Hematopoietic multipotent progenitor cell treated with erythropoietin and hydrocortisone succinate and interleukin-3 and kit ligand, for 8 days (in vitro differentiated cells): ENCODE results near the gene MYL6.
A peak's percentile ranks its signal among the peaks of the same experiment; 100 is the strongest.

Source experiments
- DNase-seq: peaks from one replicate; pipeline ENCODE4 v3.0.0-alpha.2; 2015

MYL6 gene

DNA sequence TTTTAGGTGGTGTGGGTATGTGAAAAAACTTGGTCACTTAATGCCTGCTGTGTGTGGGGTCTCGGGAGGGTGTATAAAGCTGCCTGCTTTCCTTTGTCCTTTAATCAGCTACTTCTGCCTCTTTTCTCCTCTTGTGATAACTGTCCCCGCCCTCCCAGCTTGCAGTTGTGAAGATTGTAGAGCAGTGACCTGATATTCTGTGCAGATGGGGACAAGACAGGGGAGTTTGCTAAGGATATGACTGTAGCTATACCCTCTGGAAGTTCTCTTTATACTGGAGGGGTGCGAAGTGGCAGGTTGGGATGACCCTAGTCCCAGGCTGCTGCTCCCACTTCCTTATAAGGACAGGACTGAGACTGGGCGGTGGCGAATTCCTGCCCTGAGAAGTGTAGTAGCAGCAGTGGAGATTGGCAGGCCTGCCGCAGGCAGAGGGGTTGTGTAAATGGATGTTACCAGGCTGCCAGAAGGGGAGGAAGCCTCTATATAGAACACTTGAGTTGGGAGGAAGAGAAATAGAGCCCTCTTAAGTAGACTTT, 835 bp downstream of the MYL6 start:
- peak; percentile 72 for DNase-seq

DNA sequence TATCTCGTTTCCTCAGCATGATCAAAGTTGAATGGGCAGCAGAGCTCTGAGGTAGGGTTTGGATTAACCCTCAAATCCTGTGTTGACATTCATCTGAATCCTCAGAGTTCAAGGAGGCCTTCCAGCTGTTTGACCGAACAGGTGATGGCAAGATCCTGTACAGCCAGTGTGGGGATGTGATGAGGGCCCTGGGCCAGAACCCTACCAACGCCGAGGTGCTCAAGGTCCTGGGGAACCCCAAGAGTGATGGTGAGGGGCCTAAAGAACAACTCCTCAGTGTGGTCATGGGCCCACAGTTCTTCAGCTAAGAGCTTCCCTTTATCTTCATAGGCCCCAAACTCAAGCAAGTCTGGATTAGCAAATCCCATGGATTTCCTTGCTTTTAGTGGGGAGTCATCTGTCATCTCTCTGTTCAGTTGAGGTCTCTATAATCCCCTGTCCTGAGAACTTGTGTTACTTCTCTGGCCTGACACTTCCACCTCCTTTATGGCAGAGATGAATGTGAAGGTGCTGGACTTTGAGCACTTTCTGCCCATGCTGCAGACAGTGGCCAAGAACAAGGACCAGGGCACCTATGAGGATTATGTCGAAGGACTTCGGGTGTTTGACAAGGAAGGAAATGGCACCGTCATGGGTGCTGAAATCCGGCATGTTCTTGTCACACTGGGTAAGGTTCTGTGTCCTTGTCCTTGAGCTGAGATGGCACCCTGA, 1.5 kb downstream of the MYL6 start:
- no peak for DNase-seq

DNA sequence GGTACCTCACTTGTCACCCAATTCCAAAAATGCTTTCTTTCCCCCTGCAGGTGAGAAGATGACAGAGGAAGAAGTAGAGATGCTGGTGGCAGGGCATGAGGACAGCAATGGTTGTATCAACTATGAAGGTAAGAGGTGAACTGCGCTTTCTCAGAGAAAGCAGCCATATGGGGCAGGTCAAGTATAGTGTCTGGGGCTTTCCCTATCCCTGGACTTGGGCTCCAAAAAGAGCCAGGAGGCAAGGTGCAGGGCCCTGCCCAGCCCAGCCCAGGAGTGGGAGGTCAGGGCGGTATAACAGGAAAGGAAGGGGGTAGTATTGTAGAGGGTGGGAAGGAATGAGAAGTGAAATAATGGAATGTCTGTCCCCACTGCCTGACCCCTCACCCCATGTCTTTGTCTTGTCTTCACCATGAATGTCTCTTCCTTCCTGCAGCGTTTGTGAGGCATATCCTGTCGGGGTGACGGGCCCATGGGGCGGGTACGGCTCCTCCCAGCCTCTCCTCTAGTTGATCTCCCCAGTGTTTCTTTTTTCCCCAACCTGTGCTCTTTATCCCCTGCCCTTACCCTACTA, 2.1 kb downstream of the MYL6 start:
- no peak for DNase-seq

DNA sequence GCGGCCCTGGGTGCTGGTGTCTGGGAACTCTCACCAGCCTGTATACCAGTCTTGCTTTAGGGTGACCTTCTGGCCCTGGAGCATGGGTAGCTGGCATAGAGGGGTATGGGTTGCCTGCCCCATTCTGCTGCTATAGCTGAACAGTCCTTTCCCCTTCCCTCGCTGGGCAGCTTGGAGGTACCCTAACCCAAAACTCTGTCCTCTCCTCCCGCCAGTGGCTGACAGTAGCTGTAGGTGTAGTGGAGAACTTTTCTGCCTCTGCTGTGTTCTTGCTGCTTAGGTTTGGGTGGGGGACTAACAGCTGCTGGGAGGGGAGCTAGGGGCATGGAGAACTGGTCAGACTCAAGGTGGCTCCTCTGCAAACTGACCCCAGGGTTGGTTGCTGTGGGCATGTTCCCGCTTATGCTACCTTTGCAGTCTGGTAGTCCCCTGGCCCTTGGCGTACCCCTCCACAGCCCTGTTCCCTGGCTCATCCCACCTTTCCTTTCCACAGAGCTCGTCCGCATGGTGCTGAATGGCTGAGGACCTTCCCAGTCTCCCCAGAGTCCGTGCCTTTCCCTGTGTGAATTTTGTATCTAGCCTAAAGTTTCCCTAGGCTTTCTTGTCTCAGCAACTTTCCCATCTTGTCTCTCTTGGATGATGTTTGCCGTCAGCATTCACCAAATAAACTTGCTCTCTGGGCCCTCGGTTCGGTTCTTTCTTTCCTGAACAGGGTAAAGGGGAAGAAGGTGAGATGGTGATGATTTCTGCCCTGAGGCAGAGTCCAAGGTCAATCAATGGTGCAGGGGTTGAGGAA, 2.9 kb downstream of the MYL6 start:
- no peak for DNase-seq

DNA sequence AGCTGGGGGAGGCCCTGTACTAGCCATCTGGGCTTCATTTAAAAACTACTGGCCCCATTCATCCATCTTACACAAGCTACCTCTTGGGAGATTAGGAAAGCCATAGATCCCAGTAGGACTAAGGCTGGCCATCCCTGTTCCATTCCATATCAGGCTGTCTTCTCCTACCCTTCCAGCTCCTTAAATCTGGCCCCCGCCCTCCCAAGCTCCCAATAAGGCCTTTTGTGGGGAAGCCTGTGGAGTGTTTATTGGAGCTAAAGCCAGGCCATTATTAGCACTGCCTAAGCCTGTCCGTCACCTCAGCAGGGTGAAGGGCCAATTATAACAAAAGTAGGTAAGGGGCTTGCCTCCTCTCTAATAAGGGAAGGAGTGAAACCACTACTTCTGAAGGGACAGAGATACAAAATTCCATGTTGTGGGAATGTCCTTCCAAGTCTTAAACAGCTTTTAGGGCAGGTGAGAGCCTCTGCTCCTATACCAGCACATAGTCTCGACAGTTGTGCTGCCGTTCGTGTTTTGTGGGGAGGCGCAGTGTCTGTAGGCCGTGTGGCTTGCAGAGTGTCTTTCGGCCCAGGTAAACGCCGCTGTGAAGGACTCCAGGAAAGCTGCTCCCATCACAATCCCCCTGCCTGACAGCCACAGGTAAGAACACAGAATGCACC, 3.7 kb downstream of the MYL6 start:
- no peak for DNase-seq

DNA sequence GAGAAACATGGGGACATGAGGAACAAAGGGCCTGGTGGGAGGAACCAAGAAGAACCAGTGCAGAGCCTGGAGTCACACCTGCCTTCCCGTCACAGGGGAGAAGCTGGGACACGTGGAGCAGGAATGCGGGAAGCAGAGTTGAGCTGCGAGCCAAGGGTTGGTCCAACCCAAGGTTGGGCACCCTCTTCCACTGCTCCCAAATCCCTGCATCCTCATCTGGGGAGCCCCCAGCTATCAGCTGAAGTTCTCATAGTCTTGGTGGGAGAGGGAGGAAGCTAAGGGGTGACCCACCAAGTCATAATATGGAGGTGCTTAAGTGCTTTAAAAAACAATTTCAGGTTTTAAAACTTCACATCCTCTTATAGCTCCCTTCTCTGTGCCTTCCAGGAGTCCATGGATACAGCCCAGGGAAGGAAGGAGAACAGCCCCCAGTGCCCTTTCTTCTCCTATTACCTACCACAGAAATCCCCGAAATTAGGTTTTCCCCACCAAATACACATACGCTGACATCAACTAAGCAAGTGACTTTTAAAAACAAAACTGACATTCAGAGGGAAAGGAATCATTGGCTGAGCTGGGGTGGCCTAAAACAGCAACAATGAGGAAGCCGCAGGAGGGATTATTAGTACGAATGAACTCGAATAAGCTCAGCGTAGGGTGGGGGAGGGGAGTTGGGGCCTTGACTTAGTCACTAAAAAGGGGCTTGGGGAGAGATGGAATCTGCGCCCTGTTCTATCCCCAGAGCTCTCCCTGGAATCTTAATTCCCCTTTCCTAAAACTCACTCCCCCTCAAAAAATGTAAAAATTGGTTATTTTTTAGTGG, 4.5 kb downstream of the MYL6 start:
- DNase-seq, result no peak

DNA sequence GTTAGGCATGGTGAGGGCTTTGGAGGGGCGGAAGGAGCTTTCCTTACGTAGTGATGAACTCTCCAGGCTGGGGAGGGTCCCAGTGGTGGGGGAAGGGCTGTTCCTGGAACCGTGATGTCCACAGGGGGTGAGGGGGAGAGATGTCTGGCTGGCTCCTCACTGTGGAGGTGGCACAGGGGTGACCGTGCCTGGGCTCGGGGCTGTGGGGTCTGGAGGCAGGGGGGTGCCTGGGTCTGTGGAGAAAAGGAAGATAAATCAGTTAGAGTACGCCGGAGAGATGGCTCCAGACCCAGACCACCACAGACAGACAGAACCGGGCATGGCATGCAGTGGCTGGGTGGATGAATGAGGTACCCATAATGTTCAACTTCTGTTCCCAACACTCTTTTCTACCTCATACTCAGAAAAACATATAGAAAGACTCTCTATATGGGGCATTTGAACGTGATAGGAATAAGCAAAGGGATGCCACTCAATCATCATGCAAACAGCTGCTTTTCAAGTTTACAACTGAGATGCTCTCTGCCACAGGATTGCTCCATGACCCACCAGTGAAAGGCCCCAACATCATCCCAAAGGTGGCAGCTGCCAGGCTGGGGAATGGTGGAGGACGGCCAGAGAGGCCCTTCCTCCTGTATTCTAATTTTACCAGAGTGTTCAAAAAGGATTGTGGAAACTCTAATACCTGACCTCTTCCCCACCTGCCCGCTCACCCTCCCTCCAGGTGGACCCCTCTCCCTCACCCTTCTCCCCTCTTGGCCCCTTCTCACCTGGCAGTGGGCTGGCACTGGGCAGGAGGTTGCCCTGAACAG, 5.6 kb downstream of the MYL6 start:
- no peak for DNase-seq

DNA sequence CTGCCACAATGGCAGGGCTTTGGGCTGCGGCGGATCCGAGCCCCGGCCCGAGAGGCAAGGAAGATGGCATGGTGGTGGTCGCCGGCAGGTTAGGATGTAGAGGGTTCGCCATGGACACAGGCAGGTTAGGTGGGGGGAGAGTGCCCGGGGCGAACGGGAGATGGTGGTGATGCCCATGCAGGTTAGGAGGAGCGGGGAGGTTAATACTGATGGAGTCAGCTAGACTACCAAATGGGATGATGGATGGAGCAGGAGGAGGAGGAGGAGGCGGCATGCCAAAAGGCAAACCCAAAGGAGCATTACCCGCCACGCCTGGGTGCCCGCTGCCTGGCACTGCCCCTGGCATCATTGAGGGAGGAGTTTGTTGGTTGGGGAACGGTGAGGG, 6.2 kb downstream of the MYL6 start:
- DNase-seq, result no peak

DNA sequence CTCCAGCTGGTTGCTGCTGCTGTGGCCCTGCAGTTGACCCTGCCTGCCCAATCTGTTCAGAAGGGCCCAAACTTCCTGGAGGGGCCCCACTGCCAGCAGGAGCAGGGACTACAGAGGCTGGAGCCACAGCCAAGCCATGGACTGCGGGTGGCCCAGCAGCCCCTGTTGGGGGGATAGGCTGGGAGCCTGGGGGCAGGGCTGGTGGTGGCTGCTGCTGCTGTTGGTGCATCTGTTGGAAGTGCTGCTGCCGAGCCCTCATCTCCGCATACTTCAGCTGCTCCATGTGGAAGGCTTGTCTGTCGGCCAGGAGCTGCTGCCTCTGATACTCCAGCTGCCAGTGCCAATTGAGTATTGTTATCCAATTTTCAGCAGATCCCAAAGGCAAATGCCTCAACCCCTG, 7.2 kb downstream of the MYL6 start:
- no peak for DNase-seq

DNA sequence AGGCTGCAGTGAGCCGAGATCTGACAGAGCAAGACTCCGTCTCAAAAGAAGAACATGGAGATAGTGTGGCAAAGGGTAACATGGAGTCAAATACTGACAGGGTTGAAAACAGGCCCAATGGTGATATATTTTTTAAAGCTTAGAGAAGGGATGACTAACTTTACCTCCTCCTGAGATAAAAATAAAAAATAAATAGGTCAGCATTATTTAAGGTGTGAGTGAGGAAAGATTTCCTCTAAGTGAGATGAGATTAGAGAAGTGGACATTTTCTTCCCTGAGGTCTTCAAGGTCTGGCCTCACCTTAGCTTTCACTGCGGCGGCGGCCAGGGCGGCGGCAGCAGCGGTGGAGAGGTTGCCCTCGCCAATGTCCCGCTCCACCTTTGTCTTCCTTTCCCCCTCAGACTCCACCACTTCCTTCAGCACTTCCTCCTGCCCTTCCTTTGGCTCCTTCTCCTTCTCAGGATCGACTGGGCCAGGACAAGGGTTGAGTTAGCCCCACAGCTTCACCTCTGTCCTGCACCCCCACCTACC, 11.1 kb downstream of the MYL6 start:
- DNase-seq, result no peak

DNA sequence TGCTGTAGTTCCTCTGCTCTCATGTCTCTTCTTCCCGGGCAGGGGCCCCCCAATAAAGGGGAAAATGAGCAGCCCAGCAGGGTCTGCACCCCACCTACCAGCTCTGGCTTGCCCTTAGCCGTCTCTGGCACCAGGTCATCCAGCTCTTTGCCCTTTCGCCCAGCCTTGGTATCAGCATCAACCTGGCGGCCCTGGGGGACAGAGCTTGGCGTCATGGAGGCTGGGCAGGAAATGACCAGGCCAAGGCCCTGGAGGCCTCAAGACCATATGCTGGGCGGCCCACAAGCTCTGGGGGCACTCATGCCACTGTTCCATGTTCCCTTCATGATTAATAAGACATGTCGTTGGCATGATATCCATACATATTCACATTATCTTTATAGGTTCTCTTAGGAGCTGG, 14.7 kb downstream of the MYL6 start:
- DNase-seq, result no peak

DNA sequence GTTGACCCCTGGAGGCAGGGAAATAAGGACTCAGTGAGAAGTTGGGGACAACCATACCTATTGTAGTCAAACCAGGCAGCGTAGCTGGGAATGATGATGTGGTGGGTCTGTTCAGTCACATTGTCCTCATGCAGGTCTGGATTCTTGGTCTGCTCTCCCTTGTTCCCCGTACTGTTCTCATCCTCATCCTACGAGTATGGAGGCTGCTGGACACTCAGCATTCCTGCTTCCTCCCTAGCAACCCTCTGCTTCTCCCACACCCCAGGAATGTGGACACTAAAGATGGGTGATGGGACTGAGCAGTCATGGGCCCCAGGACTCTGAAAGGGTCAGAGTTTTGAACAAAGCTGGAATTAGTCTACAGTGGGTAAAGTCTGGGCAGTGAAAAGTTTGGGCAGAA, 20.2 kb downstream of the MYL6 start:
- no peak for DNase-seq

DNA sequence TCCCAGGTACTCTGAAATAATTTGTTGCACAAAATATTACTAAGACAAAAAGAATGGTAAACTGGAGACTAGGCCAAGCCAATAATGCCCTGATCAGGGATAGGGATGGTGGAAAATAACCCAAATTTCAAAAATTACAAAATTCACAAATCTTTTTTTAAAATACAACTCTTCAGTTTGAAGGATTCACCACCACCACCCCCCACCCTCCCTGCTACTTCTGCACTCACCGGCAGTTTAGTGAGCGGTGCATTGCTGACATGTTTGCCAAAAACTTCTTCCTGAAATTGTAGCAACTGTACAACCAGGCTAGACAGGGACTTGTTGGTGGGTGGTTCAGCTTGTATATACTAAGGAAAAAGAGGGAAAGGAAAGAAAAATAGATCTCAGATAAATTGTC, 28.8 kb downstream of the MYL6 start:
- no peak for DNase-seq

DNA sequence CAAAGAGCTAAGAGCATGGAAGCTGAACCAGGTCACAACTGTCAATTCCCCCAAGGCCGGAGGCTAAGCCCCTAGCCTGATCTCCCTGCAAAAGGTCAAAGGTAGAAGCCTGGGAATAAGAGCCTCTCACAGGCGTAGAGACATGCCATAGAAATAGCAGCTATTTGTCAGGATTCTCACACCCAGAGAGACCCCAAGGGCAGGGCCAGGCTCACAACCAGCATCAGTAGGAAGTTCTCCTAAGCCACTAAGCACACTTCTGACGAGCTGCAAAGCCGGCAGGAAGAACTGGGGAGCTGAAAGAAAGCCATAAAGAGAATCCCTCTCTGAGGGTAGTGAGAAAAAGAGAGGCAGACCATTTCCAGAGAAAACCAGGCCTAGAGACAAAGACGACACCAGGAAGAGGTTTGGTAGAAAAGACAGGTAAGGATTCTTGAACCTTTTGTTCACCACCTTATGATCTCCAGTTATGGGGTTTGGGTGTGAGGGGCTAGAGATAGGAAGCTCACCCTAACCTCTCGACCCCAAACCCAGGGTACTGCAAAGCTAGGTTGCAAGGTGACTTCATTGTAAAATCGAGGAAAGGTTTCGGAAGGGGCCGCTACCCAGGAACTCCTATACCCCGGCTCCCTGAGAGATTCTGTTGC, 30.1 kb downstream of the MYL6 start:
- DNase-seq, result no peak

DNA sequence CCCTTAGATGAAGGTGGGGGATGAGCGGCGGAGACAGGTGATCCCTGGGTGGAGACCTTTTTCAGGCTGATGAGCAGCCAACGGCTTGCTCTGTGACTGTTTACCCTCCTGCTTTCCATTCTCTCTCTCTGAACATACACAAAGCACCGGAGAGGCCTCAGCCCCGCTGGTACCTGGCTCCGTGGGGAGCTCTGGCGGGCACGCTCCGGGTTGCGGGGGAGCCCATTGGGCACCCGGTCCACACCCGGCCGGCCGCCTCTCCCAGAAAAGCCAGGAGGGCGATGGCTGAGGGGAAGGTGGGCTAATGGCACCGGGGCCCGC, 30.6 kb downstream of the MYL6 start:
- no peak for DNase-seq

DNA sequence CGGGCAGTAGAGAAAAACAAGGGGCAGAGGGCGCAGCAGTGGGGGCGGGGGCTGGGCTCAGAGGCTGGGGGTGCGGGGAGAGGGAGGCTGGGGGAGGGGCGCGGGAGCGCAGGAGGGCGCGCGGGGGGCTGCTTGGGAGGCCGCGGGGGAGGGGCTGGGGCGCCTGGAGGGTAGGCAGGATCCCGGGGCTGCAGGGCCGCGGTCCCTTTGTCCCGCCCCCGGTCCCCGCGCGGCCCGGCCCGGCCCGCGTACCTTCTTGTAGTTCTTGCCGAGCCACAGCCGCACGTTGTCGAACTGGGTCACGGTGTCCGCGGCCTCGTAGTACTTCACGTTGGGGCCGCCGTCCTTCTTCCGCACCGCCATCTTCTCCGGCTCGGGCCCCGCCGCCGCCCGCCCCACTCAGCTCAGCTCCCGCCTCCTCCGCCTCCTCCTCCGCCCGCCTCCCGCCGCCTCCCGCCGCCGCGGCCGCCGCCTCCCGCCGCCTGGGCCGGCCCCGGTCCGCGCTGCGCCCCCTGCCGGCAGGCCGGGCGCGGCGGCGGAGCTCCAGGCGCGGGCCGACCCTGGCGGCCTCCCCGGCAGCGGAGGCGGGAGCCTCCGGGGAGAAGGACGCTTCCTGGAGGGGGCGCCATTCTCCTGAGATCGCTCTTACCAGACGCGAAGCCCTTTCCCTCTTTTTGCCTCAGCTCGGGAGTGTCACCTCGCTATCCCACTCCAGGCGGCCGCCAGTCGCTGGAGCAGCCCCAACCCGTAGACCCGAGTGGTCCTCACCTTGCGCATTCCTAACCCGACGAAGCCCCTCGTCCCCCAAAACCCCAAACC, 31.1 kb downstream of the MYL6 start, which contains the start of gene SMARCC2:
Gene SMARCC2 (minus strand): TSS at position 385 of the 819 bp plus-strand sequence. CDS start 22 bp downstream, at position 363.
- peak; percentile 88 for DNase-seq

DNA sequence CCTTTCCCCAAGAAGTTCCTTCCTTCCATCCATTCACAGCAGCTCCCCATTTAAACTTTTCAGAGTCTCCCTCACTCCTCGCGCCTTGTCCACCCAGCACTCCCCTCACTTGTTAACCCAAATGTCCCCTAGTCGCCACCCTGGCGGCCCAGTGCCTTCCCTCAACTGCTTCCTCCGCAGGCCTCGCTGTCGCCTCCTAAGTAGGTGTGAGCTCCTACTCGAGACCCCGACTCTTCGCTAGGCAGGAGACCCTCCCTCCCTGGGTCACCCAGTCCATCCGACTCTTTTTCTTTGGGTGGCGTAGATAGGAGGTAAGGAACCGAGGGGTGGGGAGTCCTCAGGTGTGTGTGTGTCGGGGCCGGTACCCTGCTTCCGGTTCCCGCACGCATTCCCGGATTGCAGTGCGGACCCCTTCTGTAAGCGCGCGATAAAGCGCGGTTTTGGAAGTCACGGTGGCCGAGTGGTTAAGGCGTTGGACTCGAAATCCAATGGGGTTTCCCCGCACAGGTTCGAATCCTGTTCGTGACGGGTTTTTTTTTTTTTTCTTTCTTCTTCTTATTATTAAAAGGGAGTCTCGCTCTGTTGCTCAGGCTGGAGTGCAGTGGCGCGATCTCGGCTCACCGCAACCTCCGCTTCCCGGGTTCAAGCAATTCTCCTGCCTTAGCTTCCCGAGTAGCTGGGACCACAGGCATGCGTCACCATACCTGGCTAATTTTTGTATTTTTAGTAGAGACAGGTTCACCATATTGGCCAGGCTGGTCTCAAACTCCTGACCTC, 31.9 kb downstream of the MYL6 start:
- DNase-seq, result peak; percentile 93

DNA sequence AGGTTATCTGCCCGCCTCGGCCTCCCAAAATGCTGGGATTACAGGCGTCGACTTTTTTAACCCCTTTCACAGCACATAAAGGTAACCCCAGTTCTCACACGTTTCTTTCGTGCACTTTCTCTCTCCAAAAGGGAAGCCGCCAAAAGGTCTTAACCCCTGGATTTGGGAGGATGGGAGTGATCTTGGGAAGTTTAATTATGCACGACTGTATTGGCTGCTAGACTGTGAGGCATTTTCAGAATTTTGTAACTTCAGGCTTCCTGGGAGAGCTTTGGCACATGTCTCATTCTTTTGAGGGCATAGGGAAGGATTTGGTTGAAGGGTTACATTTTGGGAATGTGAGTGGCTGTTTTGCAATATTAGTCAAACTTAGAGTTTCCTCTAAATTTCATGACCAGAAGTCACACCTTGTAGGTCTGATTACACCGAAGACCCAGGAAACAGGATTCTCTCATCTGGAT, 32.6 kb downstream of the MYL6 start:
- no peak for DNase-seq

DNA sequence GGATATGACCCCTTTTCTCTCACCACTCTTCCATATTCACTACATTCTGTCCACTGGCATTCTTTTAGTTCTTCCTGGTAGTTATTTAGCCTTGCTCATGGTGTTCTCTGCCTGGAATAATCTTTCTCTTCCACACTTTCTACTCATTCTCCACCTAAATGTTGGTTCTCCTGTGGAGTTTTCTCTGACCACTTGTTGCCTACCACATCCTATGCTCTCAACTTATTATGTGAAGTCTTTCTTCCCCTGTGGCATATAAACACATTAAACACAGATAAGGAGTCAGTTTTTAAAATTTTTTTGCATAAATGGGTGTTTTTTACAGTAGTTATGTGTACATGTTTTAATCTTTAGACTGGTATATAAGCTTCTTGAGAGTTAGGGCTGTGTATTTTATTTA, 34.4 kb downstream of the MYL6 start:
- DNase-seq, result no peak
